GM23248 (cell line): ENCODE data around the gene KRTAP4-8. TPM values are rescaled to one million over a fixed set of nuclear protein-coding genes. Genes with fewer than 3 reads are reported as not detected.
"Not testable (repeated sequence)": the region's sequence is repeated elsewhere in the genome, so short reads cannot be mapped to it uniquely, and the experiment has no call there.

ENCODE experiments used
- DNase-seq: peaks from one replicate; pipeline ENCODE4 v3.0.0-alpha.2; 2015
- H2AFZ ChIP-seq: fragments of 200-600 bp; sonication (generic); 2 replicates; pipeline ENCODE4 v1.6.1; 2016; ENCODE audit warnings: antibody characterized with exemption
- H3F3A ChIP-seq: fragments of 200-600 bp; sonication (generic); 2 replicates; pipeline ENCODE4 v1.6.1; 2016; ENCODE audit warnings: mild to moderate bottlenecking, antibody characterized with exemption, mixed run types; ENCODE audit not compliant: insufficient read depth
- H3K27ac ChIP-seq: fragments of 200-600 bp; sonication (generic); 2 replicates; pipeline ENCODE4 v1.5.1; 2016; ENCODE audit warnings: mild to moderate bottlenecking
- H3K27me3 ChIP-seq: fragments of 200-600 bp; sonication (generic); replicated peaks from 2 replicates; pipeline ENCODE4 v1.6.1; 2016; ENCODE audit warnings: mild to moderate bottlenecking; ENCODE audit not compliant: insufficient read depth
- H3K36me3 ChIP-seq: fragments of 200-600 bp; sonication (generic); 2 replicates; pipeline ENCODE4 v1.6.1; 2016; ENCODE audit warnings: low read depth, mild to moderate bottlenecking
- H3K4me1 ChIP-seq: fragments of 200-600 bp; sonication (generic); 2 replicates; pipeline ENCODE4 v1.6.1; 2016; ENCODE audit warnings: mild to moderate bottlenecking; ENCODE audit not compliant: insufficient read depth
- H3K4me2 ChIP-seq: fragments of 200-600 bp; sonication (generic); one replicate; pipeline ENCODE4 v1.6.1; 2016; ENCODE audit warnings: mild to moderate bottlenecking; ENCODE audit not compliant: unreplicated experiment
- H3K4me3 ChIP-seq: fragments of 200-600 bp; sonication (generic); 2 replicates; pipeline ENCODE4 v1.5.1; 2016; ENCODE audit warnings: mild to moderate bottlenecking
- H3K79me2 ChIP-seq: fragments of 200-600 bp; sonication (generic); 2 replicates; pipeline ENCODE4 v1.6.1; 2016; ENCODE audit warnings: mild to moderate bottlenecking; ENCODE audit not compliant: insufficient read depth
- H3K9ac ChIP-seq: fragments of 200-600 bp; sonication (generic); 2 replicates; pipeline ENCODE4 v1.6.1; 2016; ENCODE audit warnings: mild to moderate bottlenecking
- H3K9me2 ChIP-seq: fragments of 200-600 bp; sonication (generic); 2 replicates; pipeline ENCODE4 v1.6.1; 2016; ENCODE audit warnings: mixed run types, mild to moderate bottlenecking, moderate library complexity; ENCODE audit not compliant: insufficient read depth
- H3K9me3 ChIP-seq: fragments of 200-600 bp; sonication (generic); one replicate; pipeline ENCODE4 v1.6.1; 2017; ENCODE audit warnings: low read depth
- H4K20me1 ChIP-seq: fragments of 200-600 bp; sonication (generic); 2 replicates; pipeline ENCODE4 v1.6.0; 2016; ENCODE audit not compliant: insufficient read depth
- EZH2 ChIP-seq: fragments of 200-600 bp; sonication (generic); IDR thresholded peaks from 2 replicates; pipeline ENCODE4 v1.6.1; 2018; ENCODE audit warnings: antibody characterized with exemption, mild to moderate bottlenecking; ENCODE audit not compliant: insufficient read depth, poor library complexity, severe bottlenecking
- EZH2phosphoT487 ChIP-seq: fragments of 200-600 bp; sonication (generic); IDR thresholded peaks from 2 replicates; pipeline ENCODE4 v1.6.1; 2018; ENCODE audit warnings: antibody characterized with exemption, moderate library complexity, mild to moderate bottlenecking, low read depth; ENCODE audit not compliant: insufficient read depth
- WGBS, 2 experiments: methylation state at CpG; one replicate each; pipeline ENCODE4 v1.1.6; 2015 to 2017; ENCODE audit warnings: low lambda C conversion rate in 2 of 2, low coverage in 1 of 2; ENCODE audit errors: missing lambda C conversion rate in 2 of 2; 5-methylcytosine and 5-hydroxymethylcytosine counted together
- in situ Hi-C: fragments of 300-500 bp; cut with MboI; formaldehyde crosslinking; loops from 2 replicates; pipeline ENCODE4 v1.15.0; 2020
- polyA plus RNA-seq: library from polyadenylated mRNA; unstranded; fragments of >200 nt; fragmentation: Nextera tagmentation; extraction: Ambion mirVana; gene quantifications from 2 replicates; pipeline ENCODE4 v1.2.1, GENCODE V29; 2016
- total RNA-seq: library from RNA; depleted of rRNA; stranded (reverse); fragments of >200 nt; shearing (Covaris generic); gene quantifications from 2 replicates; pipeline ENCODE4 v1.2.3, GENCODE V29; 2014

The KRTAP4-8 gene
- total and polyA plus RNA-seq, 2 experiments from 2014 or later: not detected

- Histone ChIP-seq H2AFZ (no peak overlapping the region), H3K4me2 (no peak overlapping the region), H3K9me2 (no peaks in the 10 kb centered on the region), H3K36me3 (peaks cover 6% of the 10 kb centered on the region; the same call in 1 of the 2 replicates), H3K4me1 (no peaks in the 10 kb centered on the region), H3K4me3 (no peak overlapping the region), H3K27ac (no peak overlapping the region), H3K9ac (no peak overlapping the region), H3K27me3 (no peaks in the 10 kb centered on the region), H3K79me2 (no peaks in the 10 kb centered on the region), H3F3A (no peaks in the 10 kb centered on the region; the same call in 1 of the 2 replicates), H4K20me1 (no peaks in the 10 kb centered on the region), H3K9me3 (no peaks in the 10 kb centered on the region)
- in situ Hi-C loops: no loop called here
- 63 to 67% methylated on average over 5 of the region's 5 CpGs for WGBS, 2 experiments
- no peak for DNase-seq
- TF ChIP-seq EZH2phosphoT487 (no peak), EZH2 (no peak)
Observed at GRCh38 chr17:41116297-41116696, 18.4 kb upstream of the KRTAP4-8 start.

- H3K4me3 ChIP-seq: peak overlapping the region; percentile 18; the same call in 1 of the 2 replicates
Observed at GRCh38 chr17:41111151-41111885, 13.4 kb upstream of the KRTAP4-8 start.

GRCh38 chr17:41108728-41109386, 10.9 kb upstream of the KRTAP4-8 start:
- H3K27me3 ChIP-seq, H4K20me1 ChIP-seq, in situ Hi-C loops, H3K9ac ChIP-seq, H3K9me2 ChIP-seq, H3K36me3 ChIP-seq, DNase-seq, H3K79me2 ChIP-seq, H2AFZ ChIP-seq, H3K27ac ChIP-seq, H3K9me3 ChIP-seq, H3K4me2 ChIP-seq: not testable (repeated sequence)
- Histone ChIP-seq H3K4me1 (peaks cover 22% of the 10 kb centered on the region), H3K4me3 (peak overlapping the region; percentile 31; the same call in 1 of the 2 replicates), H3F3A (peaks cover 19% of the 10 kb centered on the region)
- WGBS, 2 experiments: 47 to 50% methylated on average over 1 of the region's 1 CpG

More at GRCh38 chr17:41111151-41111885, 13.4 kb upstream of the KRTAP4-8 start:
- WGBS, 2 experiments: 60 to 61% methylated on average over 2 of the region's 2 CpGs
- Histone ChIP-seq H3K27ac (no peak overlapping the region), H3F3A (peaks cover 2% of the 10 kb centered on the region), H3K4me1 (0 out of 2 replicates have a peak, but pooled peaks cover 2% of the 10 kb centered on the region), H2AFZ (no peak overlapping the region), H3K9ac (peak overlapping the region; percentile 28), H3K9me3 (no peaks in the 10 kb centered on the region), H3K9me2 (0 out of 2 replicates have a peak, but pooled peaks cover 5% of the 10 kb centered on the region), H3K4me2 (no peak overlapping the region), H3K27me3 (no peaks in the 10 kb centered on the region), H3K36me3 (peaks cover 7% of the 10 kb centered on the region; the same call in 1 of the 2 replicates), H4K20me1 (no peaks in the 10 kb centered on the region), H3K79me2 (no peaks in the 10 kb centered on the region)
- in situ Hi-C loops: no loop called here
- no peak for TF ChIP-seq EZH2
- TF ChIP-seq EZH2phosphoT487: no peak
- DNase-seq: no peak

- Histone ChIP-seq H3F3A (peaks cover 27% of the 10 kb centered on the region), H3K79me2 (no peaks in the 10 kb centered on the region), H3K4me3 (peak overlapping the region; percentile 31; the same call in 1 of the 2 replicates), H3K9me2 (0 out of 2 replicates have a peak, but pooled peaks cover 7% of the 10 kb centered on the region), H3K27me3 (no peaks in the 10 kb centered on the region), H2AFZ (0 out of 2 replicates have a peak overlapping the region, but pooled peaks have one; percentile 7), H4K20me1 (no peaks in the 10 kb centered on the region), H3K9me3 (no peaks in the 10 kb centered on the region), H3K36me3 (peaks cover 7% of the 10 kb centered on the region; the same call in 1 of the 2 replicates), H3K4me2 (no peak overlapping the region), H3K9ac (no peak overlapping the region), H3K27ac (no peak overlapping the region), H3K4me1 (peaks cover 28% of the 10 kb centered on the region)
- in situ Hi-C loops: no loop called here
- DNase-seq: no peak
- 64 to 67% methylated on average over 1 of the region's 1 CpG for WGBS, 2 experiments
- no peak for TF ChIP-seq EZH2phosphoT487
- no peak for TF ChIP-seq EZH2
Observed at GRCh38 chr17:41107941-41108450, 10.1 kb upstream of the KRTAP4-8 start.

GRCh38 chr17:41105347-41105746, 7.4 kb upstream of the KRTAP4-8 start, which contains the start of gene KRTAP4-9:
Gene KRTAP4-9 (plus strand): TSS chr17:41105389. CDS start chr17:41105389, 0 bp downstream.
- peaks cover 30% of the 10 kb centered on the region for H3K4me1 ChIP-seq
- H3K9me3 ChIP-seq, H3K9ac ChIP-seq, H3K4me3 ChIP-seq, H2AFZ ChIP-seq, H3K9me2 ChIP-seq, DNase-seq, H3K36me3 ChIP-seq, H3K27me3 ChIP-seq, H3K79me2 ChIP-seq, H4K20me1 ChIP-seq, in situ Hi-C loops: not testable (repeated sequence)
- WGBS, 2 experiments: 74 to 79% methylated on average over 9 to 10 of the region's 10 CpGs
- peaks cover 33% of the 10 kb centered on the region for H3F3A ChIP-seq
- H3K27ac ChIP-seq: peak within 1 kb of the TSS; percentile 72
- H3K4me2 ChIP-seq: peak within 1 kb of the TSS; percentile 55

GRCh38 chr17:41104386-41105038, 6.6 kb upstream of the KRTAP4-8 start:
- H3K4me2 ChIP-seq: peak overlapping the region; percentile 55
- peak; percentile 74 for DNase-seq

More at GRCh38 chr17:41104386-41105038, 6.6 kb upstream of the KRTAP4-8 start:
- H3K4me3 ChIP-seq, H3K9me3 ChIP-seq, H3K27me3 ChIP-seq, in situ Hi-C loops, H3K79me2 ChIP-seq, H3K9me2 ChIP-seq, H3K9ac ChIP-seq, H4K20me1 ChIP-seq, H3K36me3 ChIP-seq, H2AFZ ChIP-seq: not testable (repeated sequence)
- Histone ChIP-seq H3K27ac (peak overlapping the region; percentile 72), H3F3A (peaks cover 42% of the 10 kb centered on the region), H3K4me1 (peaks cover 37% of the 10 kb centered on the region)
- WGBS, 2 experiments: 0% methylated on average over 2 of the region's 2 CpGs
